ENCODE data around the gene THOC2.

- no peak for TF ChIP-seq EZH2 (IDR thresholded peaks at IDR 0.05; ENCODE audit: insufficient read depth, poor library complexity, severe bottlenecking)
- TF ChIP-seq EZH2phosphoT487 (IDR thresholded peaks at IDR 0.05; ENCODE audit: insufficient read depth, low read depth), result no peak
These were observed 7.7 kb upstream of the THOC2 start for GRCh38 chrX:123740536-123740935.
